Measurements from ENCODE around the gene PGF. TPM values are rescaled to one million over a fixed set of nuclear protein-coding genes. Genes with fewer than 3 reads are reported as not detected.
A peak's percentile ranks its signal among the peaks of the same experiment; 100 is the strongest.

The PGF gene
- total and polyA plus RNA-seq, 2 of the 13 experiments (the other 11 are each of a cell fraction or from before 2014, with no cell fraction given) = 10.7 to 27.5 TPM

- TF ChIP-seq, protein P1, sequence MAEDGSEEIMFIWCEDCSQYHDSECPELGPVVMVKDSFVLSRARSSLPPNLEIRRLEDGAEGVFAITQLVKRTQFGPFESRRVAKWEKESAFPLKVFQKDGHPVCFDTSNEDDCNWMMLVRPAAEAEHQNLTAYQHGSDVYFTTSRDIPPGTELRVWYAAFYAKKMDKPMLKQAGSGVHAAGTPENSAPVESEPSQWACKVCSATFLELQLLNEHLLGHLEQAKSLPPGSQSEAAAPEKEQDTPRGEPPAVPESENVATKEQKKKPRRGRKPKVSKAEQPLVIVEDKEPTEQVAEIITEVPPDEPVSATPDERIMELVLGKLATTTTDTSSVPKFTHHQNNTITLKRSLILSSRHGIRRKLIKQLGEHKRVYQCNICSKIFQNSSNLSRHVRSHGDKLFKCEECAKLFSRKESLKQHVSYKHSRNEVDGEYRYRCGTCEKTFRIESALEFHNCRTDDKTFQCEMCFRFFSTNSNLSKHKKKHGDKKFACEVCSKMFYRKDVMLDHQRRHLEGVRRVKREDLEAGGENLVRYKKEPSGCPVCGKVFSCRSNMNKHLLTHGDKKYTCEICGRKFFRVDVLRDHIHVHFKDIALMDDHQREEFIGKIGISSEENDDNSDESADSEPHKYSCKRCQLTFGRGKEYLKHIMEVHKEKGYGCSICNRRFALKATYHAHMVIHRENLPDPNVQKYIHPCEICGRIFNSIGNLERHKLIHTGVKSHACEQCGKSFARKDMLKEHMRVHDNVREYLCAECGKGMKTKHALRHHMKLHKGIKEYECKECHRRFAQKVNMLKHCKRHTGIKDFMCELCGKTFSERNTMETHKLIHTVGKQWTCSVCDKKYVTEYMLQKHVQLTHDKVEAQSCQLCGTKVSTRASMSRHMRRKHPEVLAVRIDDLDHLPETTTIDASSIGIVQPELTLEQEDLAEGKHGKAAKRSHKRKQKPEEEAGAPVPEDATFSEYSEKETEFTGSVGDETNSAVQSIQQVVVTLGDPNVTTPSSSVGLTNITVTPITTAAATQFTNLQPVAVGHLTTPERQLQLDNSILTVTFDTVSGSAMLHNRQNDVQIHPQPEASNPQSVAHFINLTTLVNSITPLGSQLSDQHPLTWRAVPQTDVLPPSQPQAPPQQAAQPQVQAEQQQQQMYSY (CRISPR knock-in tag; IDR thresholded peaks at IDR 0.05) = no peak
- TF ChIP-seq GZF1 (CRISPR knock-in tag; IDR thresholded peaks at IDR 0.05) = no peak
- no peak for TF ChIP-seq RFX5 (IDR thresholded peaks at IDR 0.05; ENCODE audit: low read depth, low read length)
- no peak for TF ChIP-seq TCF7 (IDR thresholded peaks at IDR 0.05; ENCODE audit: low read depth)
- TF ChIP-seq, protein P2, sequence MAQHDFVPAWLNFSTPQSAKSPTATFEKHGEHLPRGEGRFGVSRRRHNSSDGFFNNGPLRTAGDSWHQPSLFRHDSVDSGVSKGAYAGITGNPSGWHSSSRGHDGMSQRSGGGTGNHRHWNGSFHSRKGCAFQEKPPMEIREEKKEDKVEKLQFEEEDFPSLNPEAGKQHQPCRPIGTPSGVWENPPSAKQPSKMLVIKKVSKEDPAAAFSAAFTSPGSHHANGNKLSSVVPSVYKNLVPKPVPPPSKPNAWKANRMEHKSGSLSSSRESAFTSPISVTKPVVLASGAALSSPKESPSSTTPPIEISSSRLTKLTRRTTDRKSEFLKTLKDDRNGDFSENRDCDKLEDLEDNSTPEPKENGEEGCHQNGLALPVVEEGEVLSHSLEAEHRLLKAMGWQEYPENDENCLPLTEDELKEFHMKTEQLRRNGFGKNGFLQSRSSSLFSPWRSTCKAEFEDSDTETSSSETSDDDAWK (CRISPR knock-in tag; IDR thresholded peaks at IDR 0.05) = no peak
- no peak for TF ChIP-seq EED (CRISPR knock-in tag; IDR thresholded peaks at IDR 0.05)
- peak; percentile 66; the same call in 1 of the 2 replicates for TF ChIP-seq RFXAP (CRISPR knock-in tag; IDR thresholded peaks at IDR 0.05; ENCODE audit: borderline replicate concordance)
- TF ChIP-seq ZMYM3 (CRISPR knock-in tag; IDR thresholded peaks at IDR 0.05) = peak; percentile 63
- no peak for TF ChIP-seq ZNF354B (CRISPR knock-in tag; IDR thresholded peaks at IDR 0.05)
- no peak for TF ChIP-seq ZNF160 (CRISPR knock-in tag; IDR thresholded peaks at IDR 0.05)
- TF ChIP-seq SALL1 (CRISPR knock-in tag; IDR thresholded peaks at IDR 0.05) = peak; percentile 93
- peak; percentile 67; the same call in 1 of the 2 replicates for TF ChIP-seq ZBTB34 (CRISPR knock-in tag; IDR thresholded peaks at IDR 0.05)
- peak; percentile 74; the same call in 1 of the 2 replicates for TF ChIP-seq ZNF441 (CRISPR knock-in tag; IDR thresholded peaks at IDR 0.05; ENCODE audit: borderline replicate concordance)
- TF ChIP-seq ARID5B (CRISPR knock-in tag; IDR thresholded peaks at IDR 0.05) = peak; percentile 87
- TF ChIP-seq, protein P3, sequence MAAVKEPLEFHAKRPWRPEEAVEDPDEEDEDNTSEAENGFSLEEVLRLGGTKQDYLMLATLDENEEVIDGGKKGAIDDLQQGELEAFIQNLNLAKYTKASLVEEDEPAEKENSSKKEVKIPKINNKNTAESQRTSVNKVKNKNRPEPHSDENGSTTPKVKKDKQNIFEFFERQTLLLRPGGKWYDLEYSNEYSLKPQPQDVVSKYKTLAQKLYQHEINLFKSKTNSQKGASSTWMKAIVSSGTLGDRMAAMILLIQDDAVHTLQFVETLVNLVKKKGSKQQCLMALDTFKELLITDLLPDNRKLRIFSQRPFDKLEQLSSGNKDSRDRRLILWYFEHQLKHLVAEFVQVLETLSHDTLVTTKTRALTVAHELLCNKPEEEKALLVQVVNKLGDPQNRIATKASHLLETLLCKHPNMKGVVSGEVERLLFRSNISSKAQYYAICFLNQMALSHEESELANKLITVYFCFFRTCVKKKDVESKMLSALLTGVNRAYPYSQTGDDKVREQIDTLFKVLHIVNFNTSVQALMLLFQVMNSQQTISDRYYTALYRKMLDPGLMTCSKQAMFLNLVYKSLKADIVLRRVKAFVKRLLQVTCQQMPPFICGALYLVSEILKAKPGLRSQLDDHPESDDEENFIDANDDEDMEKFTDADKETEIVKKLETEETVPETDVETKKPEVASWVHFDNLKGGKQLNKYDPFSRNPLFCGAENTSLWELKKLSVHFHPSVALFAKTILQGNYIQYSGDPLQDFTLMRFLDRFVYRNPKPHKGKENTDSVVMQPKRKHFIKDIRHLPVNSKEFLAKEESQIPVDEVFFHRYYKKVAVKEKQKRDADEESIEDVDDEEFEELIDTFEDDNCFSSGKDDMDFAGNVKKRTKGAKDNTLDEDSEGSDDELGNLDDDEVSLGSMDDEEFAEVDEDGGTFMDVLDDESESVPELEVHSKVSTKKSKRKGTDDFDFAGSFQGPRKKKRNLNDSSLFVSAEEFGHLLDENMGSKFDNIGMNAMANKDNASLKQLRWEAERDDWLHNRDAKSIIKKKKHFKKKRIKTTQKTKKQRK (IDR thresholded peaks at IDR 0.05; ENCODE audit: low read length) = no peak
- peak; percentile 78; the same call in 1 of the 2 replicates for TF ChIP-seq ZNF878 (CRISPR knock-in tag; IDR thresholded peaks at IDR 0.05)
- TF ChIP-seq ZNF850 (CRISPR knock-in tag; conservative IDR thresholded peaks at IDR 0.05) = no peak
These were observed 56.7 kb downstream of the PGF start (continued) for GRCh38 chr14:74898694-74899093.
